HG02798 (cell line): Measurements from ENCODE around the gene MAK.
A peak's percentile ranks its signal among the peaks of the same experiment; 100 is the strongest.
"Not testable (repeated sequence)": the region's sequence is repeated elsewhere in the genome, so short reads cannot be mapped to it uniquely, and the experiment has no call there.

ENCODE experiments used
- ATAC-seq: cut with Tn5 transposase; IDR thresholded peaks from one replicate; pipeline ENCODE4 v1.9.1; 2021; ENCODE audit warnings: mild to moderate bottlenecking; ENCODE audit not compliant: unreplicated experiment, poor library complexity

The MAK gene

DNA sequence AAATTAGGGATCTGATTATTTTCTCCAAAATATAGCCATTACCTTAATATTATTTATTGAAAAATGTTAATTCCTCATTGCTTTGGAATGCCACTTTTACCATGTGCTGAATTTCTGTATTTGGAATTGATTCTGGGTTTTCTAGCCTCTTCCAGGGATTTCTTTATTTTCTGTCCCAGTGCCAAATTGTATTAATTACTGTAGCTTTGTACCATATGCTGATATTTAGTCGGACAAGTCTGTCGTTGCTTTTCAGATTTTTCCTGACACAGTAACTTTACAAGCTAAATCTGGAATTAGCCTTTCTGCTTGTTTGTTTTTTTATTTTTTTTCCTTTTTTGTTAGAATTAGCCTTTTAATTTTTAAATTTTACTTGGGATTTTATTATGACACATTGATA, 101.6 kb downstream of the MAK start:
- ATAC-seq, result no peak

DNA sequence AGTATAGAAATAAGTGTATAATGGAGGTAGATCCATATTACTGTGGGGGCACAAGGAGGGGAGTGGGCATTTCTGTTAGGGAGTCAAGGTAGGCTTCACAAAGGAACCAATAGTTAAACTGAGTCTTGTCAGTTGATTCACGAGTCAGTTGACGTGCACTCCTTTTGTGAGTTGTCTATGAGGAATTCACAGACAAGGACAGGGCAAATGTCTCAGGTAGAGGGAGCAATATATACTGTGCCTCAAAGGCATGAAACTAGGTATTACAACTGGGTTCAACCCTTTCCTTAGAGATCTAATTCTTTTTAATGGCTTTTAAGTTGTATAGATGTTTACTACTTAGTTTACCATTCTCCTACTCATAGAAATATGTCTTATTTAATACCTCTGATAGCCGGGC, 104.5 kb downstream of the MAK start:
- ATAC-seq, result no peak

DNA sequence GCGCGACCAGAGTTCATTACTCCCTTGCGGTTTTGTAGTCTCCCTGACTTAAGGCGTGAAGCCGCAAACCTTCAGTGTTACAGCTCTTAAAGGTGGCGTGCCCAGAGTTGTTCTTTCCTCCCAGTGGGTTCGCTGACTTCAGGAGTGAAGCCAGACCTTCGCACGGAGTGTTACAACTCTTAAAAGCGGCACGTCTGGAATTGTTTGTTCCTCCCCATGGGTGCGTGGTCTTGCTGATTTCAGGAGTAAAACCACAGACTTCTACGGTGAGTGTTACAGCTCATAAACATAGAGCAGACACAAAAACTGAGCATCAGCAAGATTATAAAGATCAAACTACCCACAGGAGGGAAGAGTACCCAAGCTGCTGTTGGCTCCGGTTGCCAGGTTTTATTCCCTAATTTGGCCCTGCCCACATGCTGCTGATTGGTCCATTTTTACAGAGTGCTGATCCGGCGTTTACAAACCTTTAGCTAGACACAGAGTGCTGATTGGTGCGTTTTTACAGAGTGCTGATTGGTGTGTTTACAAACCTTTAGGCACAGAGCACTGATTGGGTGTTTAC, 105.1 kb downstream of the MAK start:
- no peak for ATAC-seq

DNA sequence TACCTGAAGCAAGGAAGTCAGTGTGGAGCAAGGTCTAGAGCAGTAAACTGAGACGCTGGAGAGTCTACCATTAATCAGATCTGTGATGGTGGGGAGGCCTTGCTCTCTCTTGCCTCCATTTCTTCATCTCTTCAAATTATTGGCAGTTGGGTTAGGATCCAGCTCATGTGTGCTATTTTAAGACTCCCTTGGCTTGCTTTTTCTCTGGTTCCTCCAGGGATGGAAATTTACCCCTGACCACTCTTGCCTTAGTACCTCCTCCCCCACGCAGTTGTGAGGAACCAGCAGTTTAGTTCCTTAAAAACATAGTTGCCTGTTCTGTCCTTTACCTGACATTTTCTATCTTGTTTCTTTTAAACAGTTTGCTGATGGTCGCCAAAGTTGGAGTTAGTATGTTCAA, 108.1 kb downstream of the MAK start:
- no peak for ATAC-seq

DNA sequence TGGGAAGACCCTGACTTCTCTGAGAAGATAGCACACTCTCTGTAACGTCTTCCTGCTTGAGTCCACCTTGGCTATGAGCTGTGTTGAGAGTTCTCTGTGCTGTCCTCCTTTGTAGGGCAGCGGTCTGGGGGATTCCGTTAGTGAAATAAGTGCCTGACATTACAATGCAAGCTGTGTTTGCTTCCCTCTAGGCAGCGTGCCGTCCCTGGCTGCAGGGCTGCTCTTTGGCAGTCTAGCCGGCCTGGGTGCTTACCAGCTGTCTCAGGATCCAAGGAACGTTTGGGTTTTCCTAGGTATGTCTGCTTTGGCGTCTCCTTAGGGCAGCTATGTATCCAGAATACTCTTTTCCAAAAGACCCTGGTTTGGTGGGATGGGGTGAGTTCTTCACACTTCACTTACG, 112.6 kb downstream of the MAK start:
- ATAC-seq, result no peak

DNA sequence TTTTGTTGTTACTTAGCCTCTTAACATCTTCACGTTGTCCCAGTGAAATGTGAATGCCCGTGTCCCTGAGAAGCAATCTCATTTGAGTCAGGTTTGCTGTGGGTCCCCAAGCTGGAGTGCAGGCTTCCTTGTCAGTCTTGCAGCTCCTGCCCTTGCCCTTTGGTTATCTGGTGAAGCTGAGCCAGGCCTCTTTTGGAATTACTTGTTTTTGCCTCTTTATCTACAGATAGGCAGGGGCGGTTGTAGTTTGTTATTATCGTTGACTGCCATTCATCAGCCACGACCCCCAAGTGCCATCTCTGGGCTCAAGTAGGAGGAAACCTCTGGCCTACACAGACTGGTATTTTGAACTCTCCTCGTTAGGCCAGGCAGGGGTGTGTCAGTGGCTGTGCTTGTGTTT, 113.3 kb downstream of the MAK start:
- ATAC-seq, result no peak

DNA sequence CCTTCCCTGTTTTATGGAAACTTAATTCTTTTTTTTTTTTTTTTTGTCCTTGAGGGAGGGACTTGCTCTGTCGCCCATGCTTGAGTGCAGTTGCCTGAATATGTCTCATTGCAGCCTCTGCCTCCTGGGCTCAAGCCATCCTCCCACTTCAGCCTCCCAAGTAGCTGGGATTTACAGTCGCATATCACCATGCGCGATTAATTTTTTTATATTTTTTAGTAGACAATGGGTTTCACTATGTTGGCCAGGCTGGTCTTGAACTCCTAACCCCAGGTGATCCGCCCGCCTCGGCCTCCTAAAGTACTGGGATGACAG, 114.8 kb downstream of the MAK start:
- no peak for ATAC-seq

DNA sequence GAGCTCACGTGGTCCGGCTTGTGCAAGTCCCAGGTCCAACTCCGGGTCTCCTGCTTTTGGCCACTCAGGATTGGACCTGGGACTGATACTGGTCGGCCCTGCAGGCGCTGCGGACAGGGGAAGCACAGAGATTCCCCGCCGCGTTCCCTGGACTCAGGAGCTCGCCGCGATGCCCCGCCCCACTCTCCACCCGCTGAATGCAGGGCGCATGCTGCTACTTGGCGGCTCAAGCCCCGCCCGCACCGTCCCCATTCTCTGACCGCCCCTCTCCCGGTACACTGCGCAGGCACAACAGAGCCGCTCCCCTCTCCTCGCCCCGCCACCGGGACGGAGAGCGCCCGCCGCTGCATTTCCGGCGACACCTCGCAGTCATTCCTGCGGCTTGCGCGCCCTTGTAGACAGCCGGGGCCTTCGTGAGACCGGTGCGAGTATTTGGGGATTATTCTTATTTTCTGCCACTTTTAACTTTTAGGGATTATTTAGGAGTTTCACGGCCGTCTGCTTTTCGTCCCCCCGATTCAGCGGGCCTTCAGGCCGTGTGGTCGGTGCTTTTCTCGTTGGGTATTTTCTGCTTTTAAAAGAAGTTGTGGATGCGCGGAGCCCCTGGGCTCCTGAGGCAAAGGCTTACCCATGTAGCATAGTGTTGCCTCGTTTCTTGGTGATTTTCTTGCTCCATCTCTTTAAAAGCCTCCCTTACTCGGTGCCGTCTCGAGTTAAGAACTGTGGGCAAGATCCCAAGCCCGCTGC, 115.3 kb downstream of the MAK start, which contains the start of gene TMEM14C:
Gene TMEM14C (plus strand): TSS at position 251 of the 747 bp plus-strand sequence. CDS start 1,544 bp downstream, outside the sequence.
- ATAC-seq, result peak; percentile 97

DNA sequence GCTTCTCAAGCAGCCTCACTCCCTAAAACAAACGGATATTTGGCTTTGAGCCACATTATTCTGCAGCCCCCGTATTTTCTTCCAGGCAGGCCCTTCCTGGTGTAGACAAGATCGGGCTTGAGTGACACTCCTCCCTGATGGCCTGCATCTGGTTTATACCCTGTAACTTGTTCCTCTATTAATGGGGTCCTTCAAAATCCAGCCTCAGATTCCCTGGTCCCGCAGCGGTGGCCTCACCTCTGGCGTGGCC, 115.8 kb downstream of the MAK start:
- ATAC-seq, result no peak

DNA sequence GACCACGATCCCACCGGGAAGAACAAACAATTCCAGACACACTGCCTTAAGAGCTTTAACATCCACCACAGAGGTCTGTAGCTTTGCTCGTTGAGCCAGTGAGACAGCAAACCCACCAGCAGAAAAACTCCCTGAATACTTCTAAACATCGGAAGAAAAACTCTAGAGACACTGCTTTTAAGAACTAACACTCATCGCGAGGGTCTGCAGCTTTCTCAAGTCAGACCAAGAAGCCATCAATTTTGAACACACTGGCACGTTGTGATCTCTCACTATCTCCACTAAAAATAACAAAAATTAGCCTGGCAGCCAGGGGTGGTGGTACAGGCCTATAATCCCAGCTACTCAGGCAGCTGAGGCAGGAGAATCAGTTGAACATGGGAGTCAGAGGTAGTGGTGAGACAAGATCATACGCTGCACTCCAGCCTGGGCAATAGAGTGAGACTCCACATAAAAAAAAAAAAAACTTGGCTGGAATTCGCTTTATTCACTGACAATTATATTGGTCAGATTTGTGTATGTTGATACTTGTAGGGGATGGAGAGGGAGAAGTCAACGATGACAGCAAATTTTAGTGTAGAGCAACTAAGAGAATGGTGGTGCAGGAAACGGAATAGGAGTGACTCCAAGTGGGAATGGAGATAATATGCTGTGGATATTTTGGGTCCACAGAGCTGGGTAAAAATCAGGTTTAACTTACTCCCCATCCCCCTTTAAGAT, 116.3 kb downstream of the MAK start:
- no peak for ATAC-seq

DNA sequence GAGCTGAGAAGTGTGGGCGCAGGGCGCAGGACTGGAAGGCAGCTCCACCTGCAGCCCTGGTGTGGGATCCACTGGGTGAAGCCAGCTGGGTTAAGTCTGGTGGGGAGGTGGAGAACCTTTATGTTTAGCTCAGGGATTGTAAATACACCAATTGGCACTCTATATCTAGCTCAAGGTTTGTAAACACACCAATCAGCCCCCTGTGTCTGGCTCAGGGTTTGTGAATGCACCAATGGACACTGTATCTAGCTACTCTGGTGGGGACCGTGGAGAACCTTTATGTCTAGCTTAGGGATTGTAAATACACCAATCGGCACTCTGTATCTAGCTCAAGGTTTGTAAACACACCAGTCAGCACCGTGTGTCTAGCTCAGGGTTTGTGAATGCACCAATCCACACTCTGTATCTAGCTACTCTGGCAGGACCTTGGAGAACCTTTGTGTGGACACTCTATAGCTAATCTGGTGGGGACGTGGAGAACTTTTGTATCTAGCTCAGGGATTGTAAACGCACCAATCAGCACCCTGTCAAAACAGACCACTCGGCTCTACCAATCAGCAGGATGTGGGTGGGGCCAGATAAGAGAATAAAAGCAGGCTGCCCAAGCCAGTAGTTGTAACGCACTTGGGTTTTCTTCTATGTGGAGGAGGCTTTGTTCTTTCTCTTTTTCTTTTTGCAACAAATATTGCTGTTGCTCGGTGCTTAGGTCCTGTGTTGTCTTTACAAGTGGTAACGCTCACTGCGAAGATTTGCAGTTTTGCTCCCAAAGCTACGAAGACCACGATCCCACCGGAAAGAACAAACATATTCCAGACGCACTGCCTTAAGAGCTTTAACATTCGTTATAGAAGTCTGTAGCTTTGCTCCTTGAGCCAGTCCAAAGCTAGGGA, 117.1 kb downstream of the MAK start:
- not testable (repeated sequence) for ATAC-seq

DNA sequence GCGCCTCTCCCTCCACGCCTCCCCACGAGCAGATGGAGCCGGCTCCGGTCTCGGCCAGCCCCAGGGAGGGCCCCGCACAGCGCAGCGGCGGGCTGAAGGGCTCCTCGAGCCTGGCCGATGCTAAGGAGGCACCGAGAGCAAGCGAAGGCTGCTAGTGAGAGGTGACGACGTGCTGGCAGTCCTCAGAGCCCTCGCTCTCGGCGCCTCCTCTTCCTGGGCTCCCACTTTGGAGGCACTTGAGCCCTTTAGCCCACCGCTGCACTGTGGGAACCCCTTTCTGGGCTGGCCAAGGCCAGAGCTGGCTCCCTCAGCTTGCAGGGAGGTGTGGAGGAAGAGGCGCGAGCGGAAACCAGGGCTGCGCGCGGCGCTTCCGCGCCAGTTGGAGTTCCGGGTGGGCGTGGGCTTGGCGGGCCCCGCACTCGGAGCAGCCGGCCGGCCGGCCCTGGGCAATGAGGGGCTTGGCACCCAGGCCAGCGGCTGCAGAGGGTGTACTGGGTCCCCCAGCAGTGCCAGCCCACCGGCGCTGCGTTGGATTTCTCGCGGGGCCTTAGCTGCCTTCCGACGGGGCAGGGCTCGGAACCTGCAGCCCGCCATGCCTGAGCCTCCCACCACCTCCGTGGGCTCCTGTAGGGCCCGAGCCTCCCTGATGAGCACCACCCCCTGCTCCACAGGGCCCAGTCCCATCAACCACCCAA, 117.9 kb downstream of the MAK start:
- peak; percentile 28 for ATAC-seq

DNA sequence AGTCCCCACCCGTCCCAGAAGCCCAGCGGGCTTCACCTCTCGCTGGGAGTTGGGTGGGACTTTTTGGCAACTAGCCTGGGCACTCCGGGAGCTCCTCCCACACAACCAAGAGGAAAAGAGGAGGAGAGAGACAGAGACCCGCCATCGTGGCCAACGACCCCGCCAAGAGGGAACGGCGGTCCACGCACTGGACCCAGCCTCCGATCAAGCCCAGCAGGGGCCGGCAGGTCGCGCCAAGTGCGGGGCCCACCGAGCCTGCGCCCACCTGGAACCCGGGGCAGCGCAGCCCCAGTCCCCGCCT, 118.4 kb downstream of the MAK start:
- no peak for ATAC-seq

DNA sequence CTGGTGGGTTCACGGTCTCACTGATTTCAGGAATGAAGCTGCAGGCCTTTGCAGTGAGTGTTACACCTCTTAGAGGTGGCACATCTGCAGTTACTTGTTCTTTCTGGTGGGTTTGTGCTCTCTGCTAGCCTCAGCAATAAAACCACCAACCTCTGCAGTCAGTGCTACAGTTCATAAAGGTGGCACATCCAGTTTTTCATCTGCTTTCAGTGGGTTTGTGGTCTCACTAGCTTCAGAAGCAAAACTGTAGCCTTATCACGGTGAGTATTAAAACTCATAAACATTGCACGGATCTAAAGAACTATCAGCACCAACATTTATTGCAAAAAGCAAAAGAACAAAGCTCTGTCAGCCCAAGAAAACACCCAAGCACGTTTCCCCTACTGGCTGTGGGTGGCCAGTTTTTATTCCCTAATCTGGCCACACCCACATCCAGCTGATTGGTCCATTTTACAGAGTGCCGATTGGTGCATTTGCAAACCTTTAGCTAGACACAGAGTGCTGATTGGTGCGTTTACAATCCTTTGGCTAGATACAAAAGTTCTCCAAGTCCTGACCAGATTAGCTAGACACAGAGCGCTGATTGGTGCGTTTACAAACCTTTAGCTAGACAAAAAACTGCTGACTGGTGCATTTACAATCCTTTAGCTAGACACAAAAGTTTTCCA, 118.9 kb downstream of the MAK start:
- ATAC-seq, result no peak

DNA sequence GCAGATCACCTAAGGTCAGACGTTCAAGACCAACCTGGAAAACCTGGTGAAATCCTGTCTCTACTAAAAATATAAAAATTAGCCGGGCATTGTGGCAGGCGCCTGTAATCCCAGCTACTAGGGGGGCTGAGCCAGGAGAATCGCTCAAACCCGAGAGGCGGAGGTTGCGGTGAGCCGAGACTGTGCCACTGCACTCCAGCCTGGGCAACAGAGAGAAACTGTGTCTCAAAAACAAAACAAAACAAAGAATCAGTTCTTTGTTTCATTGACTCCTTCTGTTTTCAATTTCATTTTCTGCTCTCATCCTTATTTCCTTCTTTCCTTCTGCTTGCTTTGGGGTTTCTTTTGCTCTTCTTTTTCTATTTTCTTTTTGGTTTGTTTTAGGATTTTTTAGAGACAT, 124.4 kb downstream of the MAK start:
- ATAC-seq, result no peak
